MCF 10A (cell line): ENCODE results near the gene PDGFC. TPM values are rescaled to one million over a fixed set of nuclear protein-coding genes. Genes with fewer than 3 reads are reported as not detected.

Experiments used
- BruUV-seq: library from RNA; stranded (reverse); fragments of 400-500 nt; replicated peaks from 2 replicates; lab custom pipeline; 2021; lab: Mats Ljungman, UMichigan
- CTCF ChIA-PET: fragments of 300-600 bp; sonication (Branson Sonifier 250); formaldehyde crosslinking; extraction: SDS; loops from one replicate; lab custom pipeline; 2021; ENCODE audit warnings: antibody characterized with exemption, inconsistent platforms; lab: Yijun Ruan, JAX
- POLR2A ChIA-PET: fragments of 300-600, 350-650 bp; sonication (Branson Sonifier 250); formaldehyde crosslinking; extraction: SDS; loops from one replicate; lab custom pipeline; 2020; ENCODE audit warnings: antibody characterized with exemption, inconsistent platforms; lab: Yijun Ruan, JAX
- DNase-seq: peaks from one replicate; pipeline ENCODE4 v3.0.0-alpha.2; 2018; ENCODE audit not compliant: unreplicated experiment
- H3K27ac Mint-ChIP-seq: one replicate; pipeline ENCODE4 v1.8.0; 2022; ENCODE audit warnings: mild to moderate bottlenecking, low read depth, mixed read lengths; ENCODE audit not compliant: unreplicated experiment
- H3K27me3 Mint-ChIP-seq: one replicate; pipeline ENCODE4 v1.8.0; 2022; ENCODE audit warnings: mixed read lengths; ENCODE audit not compliant: insufficient read depth, unreplicated experiment
- H3K36me3 Mint-ChIP-seq: one replicate; pipeline ENCODE4 v1.8.0; 2022; ENCODE audit warnings: mild to moderate bottlenecking, moderate library complexity, mixed read lengths; ENCODE audit not compliant: insufficient read depth, unreplicated experiment
- H3K4me1 Mint-ChIP-seq: one replicate; pipeline ENCODE4 v1.8.0; 2022; ENCODE audit warnings: mixed read lengths; ENCODE audit not compliant: insufficient read depth, unreplicated experiment
- H3K4me3 Mint-ChIP-seq: one replicate; pipeline ENCODE4 v1.8.0; 2022; ENCODE audit warnings: mild to moderate bottlenecking, moderate library complexity, mixed read lengths; ENCODE audit not compliant: unreplicated experiment
- H3K9me3 Mint-ChIP-seq: one replicate; pipeline ENCODE4 v1.8.0; 2022; ENCODE audit warnings: mixed read lengths; ENCODE audit not compliant: unreplicated experiment
- CTCF ChIP-seq: fragments of 200-600 bp; IDR thresholded peaks from one replicate; pipeline ENCODE4 v1.8.0; 2022; ENCODE audit warnings: antibody characterized with exemption, mild to moderate bottlenecking; ENCODE audit not compliant: unreplicated experiment
- intact Hi-C: fragments of 100-400 bp; cut with micrococcal nuclease; formaldehyde crosslinking; loops from 2 replicates; pipeline ENCODE4 v1.14.1; 2022
- total RNA-seq: library from RNA; stranded (reverse); gene quantifications from 2 replicates; pipeline ENCODE4 v1.2.3, GENCODE V29; 2022

The PDGFC gene
- total RNA-seq, 1 experiment from 2014 or later: 74.8 TPM

DNA sequence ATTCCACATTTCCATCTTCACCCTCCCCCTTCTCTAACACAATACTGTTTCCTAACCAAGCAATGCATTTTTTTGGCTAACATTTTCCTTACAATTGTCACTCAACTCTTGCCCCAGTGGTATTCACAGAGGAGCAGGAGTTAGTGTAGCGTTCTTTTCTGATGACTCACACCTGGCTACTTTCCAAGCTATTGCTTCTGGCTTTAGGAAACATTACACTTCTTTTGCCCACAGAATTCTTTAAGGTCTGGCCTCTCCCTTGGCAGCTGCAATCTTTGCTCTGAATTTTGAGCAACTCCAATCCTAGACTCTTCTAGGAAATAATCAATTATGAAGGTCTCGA, 27.5 kb upstream of the PDGFC start:
- H3K9me3 Mint-ChIP-seq: peaks cover 11% of the 10 kb centered on the region
- BruUV-seq: no TSS peak
- ChIA-PET POLR2A (interaction anchor here (0.7 to 2.3 kb wide), 11 partner anchors 8 to 1729 kb away, joined by 3 to 8 read pairs (median 5); partner anchors contain the start of gene PDGFC), CTCF (interaction anchor here (0.6 to 2.8 kb wide), 8 partner anchors 11 to 523 kb away, joined by 3 to 13 read pairs (median 4); partner anchors contain the start of gene PDGFC)
- no peaks in the 10 kb centered on the region for H3K27me3 Mint-ChIP-seq
- DNase-seq: peak; percentile 99
- no peak for TF ChIP-seq CTCF
- peaks cover 12% of the 10 kb centered on the region for H3K36me3 Mint-ChIP-seq
- peak overlapping the region; percentile 29 for H3K4me3 Mint-ChIP-seq
- H3K4me1 Mint-ChIP-seq: peaks cover 48% of the 10 kb centered on the region
- intact Hi-C loops: loop anchor here (2.0 kb wide), 1 partner anchor 24 kb away; no protein-coding TSS in a partner anchor
- peak overlapping the region; percentile 29 for H3K27ac Mint-ChIP-seq

- H3K27me3 Mint-ChIP-seq: no peaks in the 10 kb centered on the region
- intact Hi-C loops: loop anchor here (2.0 kb wide), 1 partner anchor 24 kb away; no protein-coding TSS in a partner anchor
- peaks cover 11% of the 10 kb centered on the region for H3K9me3 Mint-ChIP-seq
- peak overlapping the region; percentile 63 for H3K27ac Mint-ChIP-seq
- no peak for DNase-seq
- no peak for TF ChIP-seq CTCF
- H3K4me1 Mint-ChIP-seq: peaks cover 43% of the 10 kb centered on the region
- peaks cover 7% of the 10 kb centered on the region for H3K36me3 Mint-ChIP-seq
- H3K4me3 Mint-ChIP-seq: peak overlapping the region; percentile 29
- POLR2A ChIA-PET: interaction anchor here (0.7 to 2.3 kb wide), 15 partner anchors 7 to 1730 kb away, joined by 3 to 8 read pairs (median 4); partner anchors contain the start of gene PDGFC
- CTCF ChIA-PET: interaction anchor here (0.6 to 2.8 kb wide), 9 partner anchors 10 to 522 kb away, joined by 3 to 13 read pairs (median 4); partner anchors contain the start of gene PDGFC
- no TSS peak for BruUV-seq
These were observed 27.0 kb upstream of the PDGFC start for GRCh38 chr4:156998500-156999174.

DNA sequence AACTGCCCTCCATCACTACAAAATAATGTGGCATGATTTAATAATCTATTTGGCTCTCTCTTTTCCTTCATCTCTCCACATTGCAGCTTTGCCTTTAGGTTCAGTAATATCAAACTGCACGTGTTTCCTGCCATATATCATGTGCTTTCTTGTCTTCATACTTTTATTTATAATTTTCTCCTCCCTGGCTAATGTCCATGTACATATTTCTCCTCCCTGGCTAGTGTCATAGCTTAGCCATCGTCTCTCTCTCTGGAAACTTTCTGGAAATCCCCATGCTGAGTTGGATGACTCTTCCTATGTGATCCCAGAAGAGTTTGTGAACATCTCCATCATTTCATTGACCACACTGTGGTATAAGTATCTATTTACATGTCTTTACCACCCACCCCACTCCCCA, 21.3 kb upstream of the PDGFC start:
- H3K27me3 Mint-ChIP-seq: no peaks in the 10 kb centered on the region
- H3K4me3 Mint-ChIP-seq: no peak overlapping the region
- CTCF ChIA-PET: interaction anchor here (0.8 to 1.9 kb wide), 3 partner anchors 24 to 55 kb away, joined by 3 to 6 read pairs (median 4); no protein-coding TSS in a partner anchor
- H3K9me3 Mint-ChIP-seq: peaks cover 11% of the 10 kb centered on the region
- no peak overlapping the region for H3K27ac Mint-ChIP-seq
- POLR2A ChIA-PET: interaction anchor here (0.6 kb wide), 1 partner anchor 98 kb away, joined by 4 read pairs; no protein-coding TSS in a partner anchor
- peaks cover 16% of the 10 kb centered on the region for H3K4me1 Mint-ChIP-seq
- DNase-seq: no peak
- BruUV-seq: no TSS peak
- H3K36me3 Mint-ChIP-seq: no peaks in the 10 kb centered on the region
- TF ChIP-seq CTCF: no peak
- intact Hi-C loops: no loop called here

DNA sequence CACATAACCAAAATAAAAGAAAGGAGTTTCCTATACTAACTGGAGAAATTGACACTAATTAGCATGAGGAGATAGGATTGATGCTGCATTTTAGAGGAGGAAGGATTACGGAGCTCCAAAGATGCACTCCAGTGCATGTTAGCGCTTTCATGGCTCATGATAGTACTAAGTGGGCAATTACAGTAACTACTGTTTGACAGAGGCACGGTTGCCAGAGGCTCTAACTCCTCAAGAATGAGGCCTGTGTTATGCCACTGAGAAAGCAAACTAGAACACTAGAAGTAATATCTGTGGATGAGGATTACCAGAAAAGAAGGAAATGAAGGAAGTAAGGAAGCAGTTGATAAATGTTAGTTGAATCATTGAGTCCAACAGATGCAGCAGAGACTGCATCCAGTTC, 19.6 kb upstream of the PDGFC start:
- Mint-ChIP-seq H3K9me3 (peaks cover 11% of the 10 kb centered on the region), H3K4me3 (no peak overlapping the region), H3K27me3 (no peaks in the 10 kb centered on the region), H3K36me3 (no peaks in the 10 kb centered on the region), H3K27ac (no peak overlapping the region), H3K4me1 (peaks cover 12% of the 10 kb centered on the region)
- no TSS peak for BruUV-seq
- POLR2A ChIA-PET: interaction anchor here (1.2 kb wide), 2 partner anchors 8 to 13 kb away, joined by 3 to 4 read pairs; no protein-coding TSS in a partner anchor
- DNase-seq: no peak
- TF ChIP-seq CTCF: no peak
- CTCF ChIA-PET: interaction anchor here (0.5 to 0.7 kb wide), 2 partner anchors 23 to 48 kb away, joined by 3 read pairs; no protein-coding TSS in a partner anchor
- intact Hi-C loops: no loop called here
